ENCODE data around the gene DGKK. TPM values are rescaled to one million over a fixed set of nuclear protein-coding genes. Genes with fewer than 3 reads are reported as not detected.
"Not testable (repeated sequence)": the region's sequence is repeated elsewhere in the genome, so short reads cannot be mapped to it uniquely, and the experiment has no call there.

Gene DGKK
- total RNA-seq, 3 donors from 2014 or later = not detected

DNA sequence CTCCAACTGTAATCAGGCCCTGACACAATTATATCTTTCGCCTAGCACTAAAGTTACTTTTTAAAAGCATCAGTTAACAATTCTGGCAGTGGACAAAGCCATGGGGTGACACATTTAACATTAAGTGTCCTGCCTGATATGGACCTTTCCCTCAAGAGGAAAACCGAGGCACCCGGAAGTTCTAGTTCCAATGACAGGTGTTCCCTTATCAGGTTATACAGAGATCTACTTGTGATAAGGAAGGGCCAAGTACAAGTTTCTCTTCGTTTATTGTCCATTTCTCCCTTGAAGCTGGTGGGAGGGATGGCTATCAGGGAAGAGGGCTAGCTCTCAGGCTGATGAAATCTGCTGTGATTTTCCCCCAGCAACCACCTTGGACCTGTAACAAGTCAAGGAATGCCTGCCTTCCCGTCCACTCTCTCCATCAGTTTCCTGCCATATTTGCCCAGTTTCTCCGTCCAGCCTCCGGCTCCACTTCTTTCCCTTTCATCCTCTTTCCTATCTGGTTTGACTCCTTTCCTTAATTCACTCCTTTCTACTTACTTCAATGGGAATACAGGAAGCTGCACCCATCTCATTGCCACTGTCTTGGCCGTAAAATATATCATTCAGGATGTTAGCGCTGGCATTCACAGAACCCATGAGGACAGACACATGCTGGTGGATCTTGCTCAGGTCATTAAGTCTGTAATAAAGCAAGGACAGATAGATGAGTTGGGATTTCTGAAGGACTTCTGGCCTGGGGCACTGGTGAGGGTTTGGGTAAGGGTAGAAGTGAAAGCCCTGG, 95.0 kb downstream of the DGKK start:
- Histone ChIP-seq H3K36me3 (no peaks in the 10 kb centered on the region), H3K4me3 (no peak overlapping the region), H3K27me3 (peaks cover 0 to 37% of the 10 kb centered on the region in 2 donors), H3K27ac (no peak overlapping the region), H3K9me3 (no peaks in the 10 kb centered on the region), H3K4me1 (no peaks in the 10 kb centered on the region)
- DNase-seq (ENCODE audit: low spot score in 2 of 2) = no peak
- no peak for TF ChIP-seq POLR2AphosphoS5 (IDR thresholded peaks at IDR 0.05)
- TF ChIP-seq POLR2A (IDR thresholded peaks at IDR 0.05) = no peak
- TF ChIP-seq, protein P1, sequence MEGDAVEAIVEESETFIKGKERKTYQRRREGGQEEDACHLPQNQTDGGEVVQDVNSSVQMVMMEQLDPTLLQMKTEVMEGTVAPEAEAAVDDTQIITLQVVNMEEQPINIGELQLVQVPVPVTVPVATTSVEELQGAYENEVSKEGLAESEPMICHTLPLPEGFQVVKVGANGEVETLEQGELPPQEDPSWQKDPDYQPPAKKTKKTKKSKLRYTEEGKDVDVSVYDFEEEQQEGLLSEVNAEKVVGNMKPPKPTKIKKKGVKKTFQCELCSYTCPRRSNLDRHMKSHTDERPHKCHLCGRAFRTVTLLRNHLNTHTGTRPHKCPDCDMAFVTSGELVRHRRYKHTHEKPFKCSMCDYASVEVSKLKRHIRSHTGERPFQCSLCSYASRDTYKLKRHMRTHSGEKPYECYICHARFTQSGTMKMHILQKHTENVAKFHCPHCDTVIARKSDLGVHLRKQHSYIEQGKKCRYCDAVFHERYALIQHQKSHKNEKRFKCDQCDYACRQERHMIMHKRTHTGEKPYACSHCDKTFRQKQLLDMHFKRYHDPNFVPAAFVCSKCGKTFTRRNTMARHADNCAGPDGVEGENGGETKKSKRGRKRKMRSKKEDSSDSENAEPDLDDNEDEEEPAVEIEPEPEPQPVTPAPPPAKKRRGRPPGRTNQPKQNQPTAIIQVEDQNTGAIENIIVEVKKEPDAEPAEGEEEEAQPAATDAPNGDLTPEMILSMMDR (IDR thresholded peaks at IDR 0.05) = no peak
- intact Hi-C loops (cut with DNase I; ENCODE audit: low total_unique reads) = no loop called here

DNA sequence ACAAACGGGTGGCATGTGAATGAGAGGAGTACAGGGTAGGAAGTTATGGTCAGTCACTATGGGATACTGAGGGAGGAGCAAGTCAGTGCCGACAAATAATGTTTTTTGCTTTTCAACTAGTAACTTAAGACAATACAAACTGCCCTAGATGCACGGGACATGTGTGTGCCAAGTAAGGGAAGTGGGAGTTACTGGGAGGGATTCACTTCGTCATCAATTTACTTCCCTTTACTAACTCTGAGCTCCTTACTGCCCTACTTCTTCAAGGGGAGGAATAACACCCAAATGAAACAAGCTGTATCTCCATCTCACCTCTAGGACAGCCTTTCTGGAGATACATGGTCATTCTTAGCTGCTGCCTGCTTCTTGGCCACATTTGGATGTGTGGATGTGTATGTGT, 97.7 kb downstream of the DGKK start:
- intact Hi-C loops (cut with DNase I; ENCODE audit: low total_unique reads) = no loop called here
- TF ChIP-seq, protein P1 (IDR thresholded peaks at IDR 0.05) = no peak
- TF ChIP-seq POLR2AphosphoS5 (IDR thresholded peaks at IDR 0.05) = no peak
- TF ChIP-seq POLR2A (IDR thresholded peaks at IDR 0.05) = no peak

DNA sequence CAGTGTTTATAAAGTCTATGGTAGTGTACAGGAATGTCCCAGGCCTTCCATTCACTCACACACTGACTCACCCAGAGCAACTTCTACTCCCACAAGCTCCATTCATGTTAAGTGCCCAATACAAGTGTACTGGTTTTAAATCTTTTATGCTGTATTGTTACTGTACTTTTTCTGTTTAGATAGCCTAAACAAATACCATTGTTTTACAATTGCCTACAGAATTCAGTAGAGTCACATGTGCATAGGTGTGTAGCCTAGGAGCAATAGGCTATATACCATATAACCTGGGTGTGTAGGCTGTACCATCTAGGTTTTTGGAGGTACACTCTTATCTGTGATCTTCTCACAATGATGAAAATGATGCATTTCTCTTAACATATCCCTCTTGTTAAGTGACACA, 126.7 kb downstream of the DGKK start:
- no peak overlapping the region for H3K4me3 ChIP-seq
- peaks cover 0 to 4% of the 10 kb centered on the region in 2 donors for H3K9me3 ChIP-seq
- H3K27me3 ChIP-seq = peaks cover 0 to 40% of the 10 kb centered on the region in 2 donors
- intact Hi-C loops (cut with DNase I; ENCODE audit: low total_unique reads) = no loop called here
- no peaks in the 10 kb centered on the region for H3K4me1 ChIP-seq
- TF ChIP-seq, protein P1 (IDR thresholded peaks at IDR 0.05) = no peak
- no peak for TF ChIP-seq POLR2A (IDR thresholded peaks at IDR 0.05)
- TF ChIP-seq POLR2AphosphoS5 (IDR thresholded peaks at IDR 0.05) = no peak
- H3K27ac ChIP-seq = no peak overlapping the region
- no peak for DNase-seq (ENCODE audit: low spot score in 2 of 2)
- no peaks in the 10 kb centered on the region for H3K36me3 ChIP-seq

More for the DNA sequence above, 97.7 kb downstream of the DGKK start:
- no peak for DNase-seq (ENCODE audit: low spot score in 2 of 2)
- no peaks in the 10 kb centered on the region for H3K9me3 ChIP-seq
- H3K27me3 ChIP-seq = peaks cover 0 to 33% of the 10 kb centered on the region in 2 donors
- H3K4me3 ChIP-seq = no peak overlapping the region
- H3K4me1 ChIP-seq = no peaks in the 10 kb centered on the region
- H3K27ac ChIP-seq = no peak overlapping the region
- H3K36me3 ChIP-seq = no peaks in the 10 kb centered on the region

DNA sequence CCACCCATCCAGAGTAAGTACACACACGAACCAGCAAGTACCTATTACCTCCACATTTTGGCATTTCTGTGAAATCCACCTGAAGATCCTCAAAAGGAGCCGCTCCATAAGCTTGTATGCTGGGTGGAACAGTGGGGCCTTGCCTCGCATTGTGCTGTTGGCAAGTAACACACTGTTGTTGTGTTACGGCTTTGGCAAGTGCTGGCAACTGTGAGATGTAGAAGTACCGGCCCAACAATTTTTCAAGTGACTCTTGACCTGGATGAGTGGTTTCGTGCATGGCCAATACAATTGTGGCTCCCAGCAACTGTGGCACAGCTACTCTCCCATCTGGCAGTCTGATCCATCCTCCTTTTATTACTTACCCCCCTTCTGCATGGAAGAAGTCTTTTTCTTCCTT, 137.3 kb downstream of the DGKK start:
- no peaks in the 10 kb centered on the region for H3K4me1 ChIP-seq
- intact Hi-C loops (cut with DNase I; ENCODE audit: low total_unique reads) = no loop called here
- DNase-seq (ENCODE audit: low spot score in 2 of 2) = no peak
- no peak for TF ChIP-seq POLR2A (IDR thresholded peaks at IDR 0.05)
- no peak for TF ChIP-seq POLR2AphosphoS5 (IDR thresholded peaks at IDR 0.05)
- TF ChIP-seq, protein P1 (IDR thresholded peaks at IDR 0.05) = no peak
- peaks cover 9 to 23% of the 10 kb centered on the region in 2 donors for H3K9me3 ChIP-seq
- no peak overlapping the region for H3K27ac ChIP-seq
- H3K36me3 ChIP-seq = no peaks in the 10 kb centered on the region
- H3K4me3 ChIP-seq = no peak overlapping the region
- peaks cover 0 to 27% of the 10 kb centered on the region in 2 donors for H3K27me3 ChIP-seq

DNA sequence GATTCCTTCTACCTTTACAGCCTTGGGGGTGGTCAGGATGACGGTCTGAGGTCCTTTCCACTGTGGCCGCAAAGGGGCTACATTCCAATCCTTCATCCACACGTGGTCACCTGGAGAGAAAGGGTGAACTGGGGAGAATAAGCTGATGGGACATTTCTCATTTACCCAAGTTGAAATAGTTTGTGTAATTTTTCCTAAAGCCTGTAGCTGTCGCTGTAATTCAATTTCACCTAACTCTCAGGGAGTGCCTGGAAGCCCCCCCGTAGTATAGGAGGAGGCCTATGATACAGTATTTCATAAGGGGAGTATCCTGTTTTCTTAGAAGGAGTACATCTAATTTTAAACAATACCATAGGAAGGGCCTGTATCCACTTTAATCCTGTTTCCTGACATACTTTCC, 138.0 kb downstream of the DGKK start:
- H3K27ac ChIP-seq; intact Hi-C loops (cut with DNase I; ENCODE audit: low total_unique reads); DNase-seq (ENCODE audit: low spot score in 2 of 2); H3K4me1 ChIP-seq; H3K4me3 ChIP-seq; H3K36me3 ChIP-seq: not testable (repeated sequence)
- peaks cover 0 to 33% of the 10 kb centered on the region in 2 donors for H3K27me3 ChIP-seq
- peaks cover 9 to 30% of the 10 kb centered on the region in 2 donors for H3K9me3 ChIP-seq
